ENCODE results near the gene INTS7.
"Not testable (repeated sequence)": the region's sequence is repeated elsewhere in the genome, so short reads cannot be mapped to it uniquely, and the experiment has no call there.

The INTS7 gene

GRCh38 chr1:212034516-212035122, 738 bp downstream of the INTS7 start:
- DNase-seq: no peak

DNA sequence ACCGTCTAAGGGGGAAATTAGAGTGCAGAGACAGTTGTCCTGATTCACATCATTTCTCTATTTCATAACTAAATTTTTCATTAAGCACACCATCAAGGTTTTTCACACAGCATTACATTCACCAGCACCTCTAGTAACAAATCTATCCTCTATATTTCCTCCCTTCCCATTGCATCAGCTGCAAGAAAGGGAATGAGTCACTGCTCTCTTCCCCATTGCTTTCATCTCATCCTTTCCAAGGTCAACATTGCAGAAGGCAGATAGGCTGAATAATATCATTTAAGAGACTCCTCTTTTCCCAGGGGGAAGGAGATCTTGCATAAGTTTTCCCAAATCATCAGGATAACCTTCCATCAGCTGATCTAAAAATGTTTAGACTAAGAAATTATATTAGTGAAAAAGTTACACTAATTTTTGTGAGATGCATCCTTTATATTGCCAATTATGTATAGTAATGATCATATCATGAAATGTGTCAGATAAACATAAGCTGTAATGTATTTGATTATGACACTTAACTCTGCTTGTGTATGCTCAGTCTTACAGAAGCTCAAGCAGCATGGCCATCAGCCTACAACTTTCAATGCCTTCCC, 4.3 kb downstream of the INTS7 start:
- peak; percentile 6 for DNase-seq

DNA sequence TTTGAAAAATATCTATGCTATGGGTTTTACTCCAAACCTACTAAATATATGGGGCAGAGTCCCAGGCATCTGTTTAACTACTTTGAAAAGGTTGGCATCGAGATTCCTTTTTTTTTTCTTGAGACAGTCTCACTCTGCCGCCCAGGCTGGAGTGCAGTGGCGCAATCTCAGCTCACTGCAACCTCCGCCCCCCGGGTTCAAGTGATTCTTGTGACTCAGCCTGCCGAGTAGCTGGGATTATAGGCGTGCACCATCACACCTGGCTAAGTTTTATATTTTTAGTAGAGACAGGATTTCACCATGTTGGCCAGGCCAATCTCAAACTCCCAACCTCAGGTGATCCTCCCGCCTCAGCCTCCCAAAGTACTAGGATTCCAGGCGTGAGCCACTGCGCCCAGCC, 7.6 kb downstream of the INTS7 start:
- DNase-seq: not testable (repeated sequence)

- DNase-seq: no peak
Observed at GRCh38 chr1:212024469-212025149, 10.7 kb downstream of the INTS7 start.

DNA sequence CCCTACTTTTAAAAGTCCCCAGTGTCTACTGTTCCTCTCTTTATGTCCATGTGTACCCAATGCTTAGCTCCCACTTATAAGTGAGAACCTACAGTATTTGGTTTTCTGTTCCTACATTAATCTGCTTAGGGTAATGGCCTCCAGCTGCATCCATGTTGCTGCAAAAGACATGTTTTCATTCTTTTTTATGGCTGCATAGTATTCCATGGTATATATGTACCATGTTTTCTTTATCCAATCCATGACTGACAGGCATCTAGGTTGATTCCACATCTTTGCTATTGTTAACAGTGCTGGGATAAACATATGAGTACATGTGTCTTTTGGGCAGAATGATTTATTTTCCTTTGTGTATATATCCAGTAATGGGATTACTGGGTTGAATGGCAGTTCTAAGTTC, 12.4 kb downstream of the INTS7 start:
- DNase-seq: not testable (repeated sequence)

- DNase-seq: no peak
Observed at GRCh38 chr1:212021563-212021962, 13.8 kb downstream of the INTS7 start.

DNA sequence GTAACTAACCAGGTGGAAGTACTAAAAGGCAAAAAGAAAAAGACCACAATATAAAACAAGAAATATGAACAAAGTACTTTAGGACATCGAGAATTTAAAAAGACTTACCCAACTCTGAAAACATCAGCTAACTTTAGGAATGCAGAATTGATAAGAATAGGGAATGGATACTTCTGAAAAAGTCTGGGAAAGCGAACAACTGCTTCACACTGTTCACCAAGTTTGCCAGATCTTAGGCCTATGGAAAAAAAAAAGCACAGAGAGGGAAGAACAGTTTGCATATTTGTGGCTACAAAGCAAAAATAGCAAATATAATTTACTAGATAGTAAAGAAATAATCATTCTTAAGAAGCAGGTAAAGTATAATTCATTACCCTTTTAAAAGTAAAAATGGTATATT, 14.4 kb downstream of the INTS7 start:
- DNase-seq: no peak

DNA sequence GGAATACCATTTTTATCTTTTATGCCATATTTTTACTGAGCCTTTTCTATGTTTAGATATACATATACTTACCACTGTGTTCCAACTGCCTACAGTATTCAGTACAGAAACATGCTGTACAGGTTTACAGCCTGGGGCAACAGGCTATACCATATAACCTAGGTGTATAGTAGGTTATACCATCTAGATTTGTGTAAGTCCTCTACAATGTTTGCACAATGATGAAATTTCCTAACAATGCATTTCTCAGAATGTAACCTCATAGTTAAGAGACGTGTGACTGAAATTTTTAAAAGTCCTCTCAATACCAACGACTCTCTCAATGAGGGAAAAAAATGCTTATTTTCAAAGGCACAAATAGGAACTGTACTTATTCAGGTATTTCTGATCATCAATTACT, 21.7 kb downstream of the INTS7 start:
- DNase-seq: no peak

GRCh38 chr1:212012034-212012740, 23.2 kb downstream of the INTS7 start:
- peak; percentile 87 for DNase-seq

- no peak for DNase-seq
Observed at GRCh38 chr1:212010004-212010403, 25.4 kb downstream of the INTS7 start.

DNA sequence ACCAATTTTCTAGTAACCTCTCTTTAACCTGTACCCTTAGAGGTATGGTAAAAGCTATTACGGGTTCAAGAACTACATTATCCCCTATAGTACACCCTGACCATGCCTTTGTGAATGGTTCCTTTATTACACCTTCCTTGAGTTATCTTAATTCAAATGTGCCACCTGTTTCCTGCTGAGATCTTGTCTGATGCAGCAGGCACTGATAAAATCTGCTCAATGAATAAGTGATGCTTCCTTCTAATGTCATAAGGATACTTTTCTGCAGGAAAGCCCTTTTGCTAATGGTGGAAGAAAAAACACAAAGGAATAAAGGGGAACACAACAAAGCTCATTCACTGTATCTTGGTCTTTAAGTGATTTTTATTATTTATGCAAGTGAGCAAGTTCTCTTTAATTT, 25.8 kb downstream of the INTS7 start:
- DNase-seq: peak; percentile 14

GRCh38 chr1:212007886-212008285, 27.5 kb downstream of the INTS7 start:
- DNase-seq: no peak

DNA sequence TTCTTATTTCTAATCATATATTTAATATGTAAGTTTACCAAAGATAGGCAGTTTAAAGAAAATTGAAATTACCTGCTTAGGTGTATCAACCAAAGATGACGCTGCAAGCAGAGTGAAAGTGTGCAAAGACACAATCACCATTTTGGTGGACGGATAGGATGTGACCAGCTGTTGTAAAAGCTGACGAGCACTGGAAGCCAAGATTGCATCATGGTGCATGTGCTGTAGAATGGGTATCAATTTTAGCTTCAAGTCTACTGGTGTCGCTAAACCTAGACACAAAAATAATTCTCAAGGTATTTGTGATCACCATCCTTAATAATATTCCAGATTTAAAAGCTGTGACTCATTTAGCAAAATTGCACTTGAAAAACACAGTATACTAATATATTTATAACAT, 28.2 kb downstream of the INTS7 start:
- DNase-seq: no peak

DNA sequence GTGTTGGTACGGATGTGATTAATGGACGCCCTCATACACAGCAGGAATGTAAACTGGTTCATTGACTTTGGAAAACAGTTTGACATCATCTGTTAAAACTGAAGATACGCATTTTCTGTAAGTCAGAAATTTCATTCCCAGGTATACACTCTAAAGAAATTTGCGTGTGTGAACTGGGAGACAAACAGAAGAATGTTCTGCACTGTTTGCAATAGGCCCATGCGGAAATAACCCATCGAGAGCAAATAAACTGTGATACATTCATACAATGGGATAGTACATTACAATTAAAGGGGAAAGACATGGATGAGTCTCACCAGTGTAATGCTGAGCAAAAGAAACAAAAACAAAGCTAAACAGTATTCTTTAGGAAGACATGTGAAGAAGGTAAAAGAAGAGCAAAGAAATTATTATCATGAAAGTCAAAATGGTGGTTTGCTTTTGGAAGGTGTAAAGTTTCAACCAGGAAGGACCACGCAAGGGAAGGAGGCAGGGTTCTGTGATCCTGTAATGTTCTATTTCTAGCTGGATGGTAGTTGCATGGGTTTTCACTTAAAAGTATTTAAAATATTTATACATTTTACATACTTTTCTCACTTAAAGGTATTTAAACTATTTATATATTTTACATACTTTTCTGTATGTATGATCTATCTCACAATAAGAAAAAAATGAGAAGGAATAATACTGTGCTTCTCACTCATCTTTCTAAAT, 30.3 kb downstream of the INTS7 start:
- DNase-seq: no peak

DNA sequence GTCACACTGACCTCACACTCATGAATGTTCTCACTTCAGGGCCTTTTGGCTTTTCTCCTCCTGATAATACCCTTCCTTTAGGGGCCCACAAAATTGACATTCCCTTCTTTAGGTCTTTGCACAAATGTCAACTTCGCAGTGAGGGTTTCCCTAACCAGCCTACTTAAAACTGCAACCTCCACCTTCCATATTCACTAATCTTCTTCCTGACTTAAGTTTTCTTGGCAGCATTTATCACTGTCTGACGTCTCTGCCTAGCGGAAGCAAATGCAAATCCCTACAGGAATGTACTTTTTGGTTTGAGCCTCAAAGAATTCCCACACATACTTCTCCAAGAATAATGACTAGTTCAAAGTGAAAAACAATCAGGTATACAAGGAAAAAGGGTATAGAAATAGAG, 32.8 kb downstream of the INTS7 start:
- no peak for DNase-seq

DNA sequence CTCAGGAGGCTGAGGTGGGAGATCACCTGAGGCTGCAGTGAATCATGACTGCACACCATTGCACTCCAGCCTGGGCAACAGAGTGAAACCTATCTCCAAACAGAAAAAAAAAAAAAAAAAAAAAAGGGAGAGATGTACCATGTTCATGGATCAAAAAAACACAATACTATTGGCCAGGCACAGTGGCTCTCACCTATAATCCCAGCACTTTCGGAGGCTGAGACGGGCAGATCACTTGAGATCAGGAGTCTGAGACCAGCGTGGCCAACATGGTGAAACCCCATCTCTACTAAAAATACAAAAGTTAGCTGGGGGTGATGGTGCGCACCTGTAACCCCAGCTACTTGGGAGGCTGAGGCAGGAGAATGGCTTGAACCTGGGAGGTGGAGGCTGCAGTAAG, 37.9 kb downstream of the INTS7 start:
- not testable (repeated sequence) for DNase-seq

DNA sequence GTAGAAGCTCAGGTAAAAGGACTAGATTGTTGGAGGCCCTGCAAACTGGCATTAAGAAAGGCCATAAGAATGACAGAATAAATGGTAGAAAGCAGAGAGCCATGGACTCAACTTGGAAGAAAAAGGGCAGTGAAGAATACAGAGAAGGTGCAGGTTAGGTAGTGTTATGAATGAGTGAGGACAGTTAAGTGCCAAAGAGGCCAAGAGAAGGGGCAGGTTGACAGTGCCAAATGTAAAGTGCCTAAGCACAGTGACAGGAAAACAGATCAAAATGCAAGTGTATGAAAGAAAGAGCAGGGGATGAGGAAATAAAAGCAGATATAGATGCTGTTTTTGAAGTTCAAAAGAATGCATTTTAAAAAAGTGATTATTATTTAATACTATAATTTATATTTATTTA, 43.7 kb downstream of the INTS7 start:
- no peak for DNase-seq

GRCh38 chr1:211986628-211987254, 48.6 kb downstream of the INTS7 start:
- no peak for DNase-seq

DNA sequence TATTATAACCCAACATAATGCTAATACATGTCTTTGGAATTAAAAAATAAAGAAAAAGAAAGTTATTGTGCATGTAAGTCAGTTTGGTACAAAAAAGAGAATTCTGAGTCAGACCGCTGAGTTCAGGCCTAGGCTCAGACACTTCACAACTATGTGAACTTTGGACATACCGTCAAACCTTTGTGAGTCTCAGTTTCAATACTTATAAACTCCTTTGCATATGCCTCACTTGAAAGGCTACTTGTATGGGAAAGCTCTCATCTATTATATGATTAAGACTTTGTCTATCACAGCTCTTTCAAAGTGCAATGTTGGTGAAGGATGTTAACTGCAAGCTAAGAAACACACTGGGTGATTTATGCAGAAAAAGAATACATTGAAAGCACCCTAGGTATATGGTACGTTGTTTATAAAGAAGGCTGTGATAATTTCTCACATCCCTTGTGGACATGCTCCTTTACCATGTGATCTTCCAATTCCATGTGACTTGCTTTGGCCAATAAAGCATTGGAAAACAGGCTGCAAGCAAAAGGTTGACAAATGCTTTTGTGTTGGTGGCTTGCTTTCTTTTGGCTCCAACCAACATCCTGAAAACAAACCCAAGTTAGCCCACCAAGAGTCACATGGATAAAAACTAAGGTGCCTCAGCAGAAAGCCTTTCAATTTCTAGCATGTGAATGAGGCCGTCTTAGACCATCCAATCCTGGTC, 49.6 kb downstream of the INTS7 start:
- no peak for DNase-seq

DNA sequence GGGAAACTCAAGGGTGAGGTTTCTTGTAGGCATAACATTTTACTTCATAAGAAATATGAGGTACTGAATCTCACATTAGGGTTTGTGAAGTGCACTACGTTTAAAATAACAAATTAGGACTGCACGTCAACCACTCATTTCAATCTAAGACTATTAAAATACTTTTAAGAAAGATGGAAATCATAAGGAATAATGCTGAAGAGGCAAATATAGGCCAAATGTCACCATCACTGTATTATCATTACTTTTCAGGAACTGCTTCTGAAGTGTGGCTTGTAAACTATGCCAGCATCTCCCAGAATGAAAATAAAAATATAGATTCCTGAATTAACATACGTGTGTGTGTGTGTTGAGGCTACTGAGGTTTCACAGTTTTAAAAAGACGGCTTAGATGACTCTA, 56.8 kb downstream of the INTS7 start:
- DNase-seq: no peak

DNA sequence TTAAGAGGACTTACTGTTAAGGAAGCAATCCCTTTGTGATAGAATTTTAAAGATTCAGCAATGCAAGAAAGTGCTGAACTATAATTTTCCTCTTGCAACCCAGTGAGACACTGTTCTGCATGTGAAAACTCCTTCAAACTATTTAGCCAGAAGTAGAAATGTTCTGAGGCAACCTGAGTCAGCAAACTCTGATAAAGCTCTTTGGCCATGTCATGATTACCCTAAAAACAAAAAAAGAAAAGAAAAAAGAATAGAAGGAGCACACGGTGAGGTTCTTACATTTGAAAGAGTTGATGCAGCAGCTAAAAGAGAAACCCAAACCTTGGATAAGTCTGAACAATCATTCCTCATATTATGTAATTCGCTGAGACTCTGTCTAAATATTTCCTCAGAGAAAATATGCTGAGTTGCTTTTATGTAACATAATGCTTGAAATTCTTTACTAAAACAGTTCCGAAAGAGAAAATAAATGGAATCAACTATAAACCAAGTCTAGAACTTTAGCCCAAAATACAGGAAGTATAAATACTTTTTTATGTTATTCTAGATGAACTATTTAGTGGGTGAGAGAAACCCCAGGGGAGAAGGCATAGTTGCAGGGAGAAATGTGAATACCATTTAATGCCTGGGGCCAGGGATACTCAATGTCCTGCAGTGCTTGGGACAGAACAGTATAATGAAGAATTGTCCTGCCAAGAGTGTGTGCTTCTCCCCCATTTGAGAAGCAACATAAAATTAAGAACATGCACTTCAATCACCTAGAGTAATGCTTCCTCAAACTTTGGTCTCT, 60.0 kb downstream of the INTS7 start:
- DNase-seq: no peak

Measured in hematopoietic multipotent progenitor cell treated with erythropoietin and hydrocortisone succinate and interleukin-3 and kit ligand, for 4 days (in vitro differentiated cells).